ENCODE measurements around the gene ZNF710. TPM values are rescaled to one million over a fixed set of nuclear protein-coding genes. Genes with fewer than 3 reads are reported as not detected.
"Not testable (repeated sequence)": the region's sequence is repeated elsewhere in the genome, so short reads cannot be mapped to it uniquely, and the experiment has no call there.

The ZNF710 gene
- total RNA-seq, 2 experiments from 2014 or later = 14.1 to 16.6 TPM

GRCh38 chr15:90097475-90097874 lies 96.4 kb downstream of the ZNF710 start:
- CTCF ChIA-PET = interaction anchor here (1.1 to 2.8 kb wide), 2 partner anchors 47 to 135 kb away, joined by 4 to 16 read pairs; partner anchors contain the start of genes CIB1 and GDPGP1
- H3K4me1 Mint-ChIP-seq = peaks cover 73% of the 10 kb centered on the region
- no peaks in the 10 kb centered on the region for H3K9me3 Mint-ChIP-seq (ENCODE audit: low read depth)
- peak overlapping the region; percentile 79 for H3K4me3 Mint-ChIP-seq
- ATAC-seq (peak; percentile 59), DNase-seq (peak; percentile 89)
- H3K27ac Mint-ChIP-seq = peak overlapping the region; percentile 96
- peaks cover 35% of the 10 kb centered on the region for H3K36me3 Mint-ChIP-seq
- H3K27me3 Mint-ChIP-seq = no peaks in the 10 kb centered on the region

- CTCF ChIA-PET = interaction anchor here (0.8 to 2.9 kb wide), 13 partner anchors 10 to 834 kb away, joined by 3 to 19 read pairs (median 5); partner anchors contain the start of genes AP3S2, CIB1, GDPGP1 and HDDC3
- peak overlapping the region; percentile 96 for H3K27ac Mint-ChIP-seq
Measured at GRCh38 chr15:90099072-90099867, 98.1 kb downstream of the ZNF710 start.

GRCh38 chr15:90099868-90100831 lies 99.0 kb downstream of the ZNF710 start:
- DNase-seq = peak; percentile 60
- Mint-ChIP-seq H3K27ac (peak overlapping the region; percentile 96), H3K27me3 (peaks cover 4% of the 10 kb centered on the region), H3K4me1 (peaks cover 65% of the 10 kb centered on the region), H3K36me3 (peaks cover 21% of the 10 kb centered on the region), H3K4me3 (peak overlapping the region; percentile 79), H3K9me3 (ENCODE audit: low read depth) (no peaks in the 10 kb centered on the region)
- ATAC-seq = no peak
- CTCF ChIA-PET = interaction anchor here (0.8 to 2.9 kb wide), 11 partner anchors 11 to 833 kb away, joined by 3 to 19 read pairs (median 5); partner anchors contain the start of genes AP3S2, CIB1, GDPGP1 and HDDC3

More at GRCh38 chr15:90099072-90099867, 98.1 kb downstream of the ZNF710 start:
- H3K27me3 Mint-ChIP-seq = peaks cover 4% of the 10 kb centered on the region
- ATAC-seq (peak; percentile 32), DNase-seq (peak; percentile 80)
- peaks cover 25% of the 10 kb centered on the region for H3K36me3 Mint-ChIP-seq
- peaks cover 71% of the 10 kb centered on the region for H3K4me1 Mint-ChIP-seq
- no peaks in the 10 kb centered on the region for H3K9me3 Mint-ChIP-seq (ENCODE audit: low read depth)
- peak overlapping the region; percentile 79 for H3K4me3 Mint-ChIP-seq

GRCh38 chr15:90101130-90101968 lies 100.2 kb downstream of the ZNF710 start:
- peaks cover 14% of the 10 kb centered on the region for H3K36me3 Mint-ChIP-seq
- H3K27me3 Mint-ChIP-seq = peaks cover 4% of the 10 kb centered on the region
- DNase-seq = peak; percentile 61
- H3K4me1 Mint-ChIP-seq = peaks cover 54% of the 10 kb centered on the region
- CTCF ChIA-PET = interaction anchor here (1.0 to 2.9 kb wide), 5 partner anchors 8 to 120 kb away, joined by 3 to 19 read pairs (median 10); no protein-coding TSS in a partner anchor
- H3K27ac Mint-ChIP-seq = peak overlapping the region; percentile 96
- no peak for ATAC-seq
- peak overlapping the region; percentile 79 for H3K4me3 Mint-ChIP-seq
- H3K9me3 Mint-ChIP-seq (ENCODE audit: low read depth) = no peaks in the 10 kb centered on the region

- peaks cover 4% of the 10 kb centered on the region for H3K27me3 Mint-ChIP-seq
- H3K9me3 Mint-ChIP-seq (ENCODE audit: low read depth) = no peaks in the 10 kb centered on the region
- H3K4me1 Mint-ChIP-seq = peaks cover 47% of the 10 kb centered on the region
- peaks cover 10% of the 10 kb centered on the region for H3K36me3 Mint-ChIP-seq
- ATAC-seq (peak; percentile 84), DNase-seq (peak; percentile 80)
- CTCF ChIA-PET = interaction anchor here (0.6 to 2.3 kb wide), 9 partner anchors 9 to 341 kb away, joined by 3 to 11 read pairs (median 3); partner anchors contain the start of genes CIB1 and GDPGP1
- peak within 1 kb of the TSS; percentile 96 for H3K27ac Mint-ChIP-seq
- peak within 1 kb of the TSS; percentile 79 for H3K4me3 Mint-ChIP-seq
Measured at GRCh38 chr15:90101969-90102890, 101.1 kb downstream of the ZNF710 start, which contains the start of gene IDH2. Gene IDH2, minus strand, starts transcription at chr15:90102468. Its CDS starts 78 bp downstream, at chr15:90102390.

GRCh38 chr15:90103701-90104329 lies 102.7 kb downstream of the ZNF710 start:
- peak overlapping the region; percentile 63 for H3K4me3 Mint-ChIP-seq
- peaks cover 6% of the 10 kb centered on the region for H3K36me3 Mint-ChIP-seq
- CTCF ChIA-PET = interaction anchor here (1.6 kb wide), 1 partner anchor 18 kb away, joined by 6 read pairs; no protein-coding TSS in a partner anchor
- peaks cover 4% of the 10 kb centered on the region for H3K27me3 Mint-ChIP-seq
- no peak for ATAC-seq
- peaks cover 31% of the 10 kb centered on the region for H3K4me1 Mint-ChIP-seq
- no peak overlapping the region for H3K27ac Mint-ChIP-seq
- no peak for DNase-seq
- H3K9me3 Mint-ChIP-seq (ENCODE audit: low read depth) = no peaks in the 10 kb centered on the region

- H3K9me3 Mint-ChIP-seq (ENCODE audit: low read depth) = no peaks in the 10 kb centered on the region
- ATAC-seq = no peak
- peaks cover 3% of the 10 kb centered on the region for H3K36me3 Mint-ChIP-seq
- H3K27ac Mint-ChIP-seq = no peak overlapping the region
- DNase-seq = no peak
- peaks cover 4% of the 10 kb centered on the region for H3K27me3 Mint-ChIP-seq
- CTCF ChIA-PET = interaction anchor here (0.6 to 2.0 kb wide), 4 partner anchors 18 to 1163 kb away, joined by 3 to 9 read pairs (median 4); no protein-coding TSS in a partner anchor
- H3K4me3 Mint-ChIP-seq = no peak overlapping the region
- H3K4me1 Mint-ChIP-seq = peaks cover 23% of the 10 kb centered on the region
Measured at GRCh38 chr15:90104551-90104950, 103.4 kb downstream of the ZNF710 start.

- H3K9me3 Mint-ChIP-seq (ENCODE audit: low read depth) = no peaks in the 10 kb centered on the region
- CTCF ChIA-PET = interaction anchor here (1.4 to 2.0 kb wide), 2 partner anchors 38 to 231 kb away, joined by 3 to 9 read pairs; no protein-coding TSS in a partner anchor
- ATAC-seq (no peak), DNase-seq (no peak)
- H3K27ac Mint-ChIP-seq = no peak overlapping the region
- H3K27me3 Mint-ChIP-seq = peaks cover 4% of the 10 kb centered on the region
- peaks cover 14% of the 10 kb centered on the region for H3K4me1 Mint-ChIP-seq
- H3K36me3 Mint-ChIP-seq = peaks cover 2% of the 10 kb centered on the region
- no peak overlapping the region for H3K4me3 Mint-ChIP-seq
Measured at GRCh38 chr15:90105521-90105920, 104.4 kb downstream of the ZNF710 start.

- DNase-seq (no peak), ATAC-seq (no peak)
- CTCF ChIA-PET = interaction anchor here (0.7 to 2.0 kb wide), 3 partner anchors 19 to 218 kb away, joined by 3 to 9 read pairs (median 3); no protein-coding TSS in a partner anchor
- Mint-ChIP-seq H3K27me3 (peaks cover 4% of the 10 kb centered on the region), H3K4me1 (peaks cover 6% of the 10 kb centered on the region), H3K9me3 (ENCODE audit: low read depth) (no peaks in the 10 kb centered on the region), H3K36me3 (no peaks in the 10 kb centered on the region), H3K4me3 (no peak overlapping the region), H3K27ac (no peak overlapping the region)
Measured at GRCh38 chr15:90106522-90107117, 105.5 kb downstream of the ZNF710 start.

GRCh38 chr15:90108038-90108437 lies 106.9 kb downstream of the ZNF710 start:
- not testable (repeated sequence) for H3K4me1 Mint-ChIP-seq

More at GRCh38 chr15:90108038-90108437, 106.9 kb downstream of the ZNF710 start:
- H3K27me3 Mint-ChIP-seq; ATAC-seq; DNase-seq; H3K9me3 Mint-ChIP-seq (ENCODE audit: low read depth); H3K36me3 Mint-ChIP-seq; H3K4me3 Mint-ChIP-seq; CTCF ChIA-PET; H3K27ac Mint-ChIP-seq: not testable (repeated sequence)

Data from activated CD8-positive, alpha-beta memory T cell treated with anti-CD3 and anti-CD28 coated beads, Interleukin-2, amount 10 ng/mL, durations not matched to agents 7 days and 5 days (primary cell).